ENCODE results near the gene SNX3.

Gene SNX3

DNA sequence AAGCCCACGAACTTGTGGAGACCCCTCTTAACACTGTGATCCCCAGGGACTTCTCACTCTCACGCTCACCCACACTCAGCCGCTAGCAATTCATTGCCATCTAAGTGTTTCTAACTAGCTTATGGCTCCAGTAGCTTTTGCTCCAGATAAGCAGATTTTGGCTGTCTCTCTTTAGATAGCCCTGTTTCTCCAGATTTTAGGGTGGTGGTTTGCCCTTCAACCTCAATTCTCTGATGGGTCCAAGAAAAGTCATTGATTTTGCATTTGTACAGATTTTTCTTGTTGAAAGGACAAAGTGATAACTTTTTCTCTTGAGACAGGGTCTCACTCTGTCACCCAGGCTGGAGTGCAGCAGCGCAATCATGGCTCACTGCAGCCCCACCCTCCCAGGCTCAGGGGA is 53.8 kb downstream of the SNX3 start:
- no peak for FAIRE-seq
- DNase-seq (ENCODE audit: low spot score) = no peak

DNA sequence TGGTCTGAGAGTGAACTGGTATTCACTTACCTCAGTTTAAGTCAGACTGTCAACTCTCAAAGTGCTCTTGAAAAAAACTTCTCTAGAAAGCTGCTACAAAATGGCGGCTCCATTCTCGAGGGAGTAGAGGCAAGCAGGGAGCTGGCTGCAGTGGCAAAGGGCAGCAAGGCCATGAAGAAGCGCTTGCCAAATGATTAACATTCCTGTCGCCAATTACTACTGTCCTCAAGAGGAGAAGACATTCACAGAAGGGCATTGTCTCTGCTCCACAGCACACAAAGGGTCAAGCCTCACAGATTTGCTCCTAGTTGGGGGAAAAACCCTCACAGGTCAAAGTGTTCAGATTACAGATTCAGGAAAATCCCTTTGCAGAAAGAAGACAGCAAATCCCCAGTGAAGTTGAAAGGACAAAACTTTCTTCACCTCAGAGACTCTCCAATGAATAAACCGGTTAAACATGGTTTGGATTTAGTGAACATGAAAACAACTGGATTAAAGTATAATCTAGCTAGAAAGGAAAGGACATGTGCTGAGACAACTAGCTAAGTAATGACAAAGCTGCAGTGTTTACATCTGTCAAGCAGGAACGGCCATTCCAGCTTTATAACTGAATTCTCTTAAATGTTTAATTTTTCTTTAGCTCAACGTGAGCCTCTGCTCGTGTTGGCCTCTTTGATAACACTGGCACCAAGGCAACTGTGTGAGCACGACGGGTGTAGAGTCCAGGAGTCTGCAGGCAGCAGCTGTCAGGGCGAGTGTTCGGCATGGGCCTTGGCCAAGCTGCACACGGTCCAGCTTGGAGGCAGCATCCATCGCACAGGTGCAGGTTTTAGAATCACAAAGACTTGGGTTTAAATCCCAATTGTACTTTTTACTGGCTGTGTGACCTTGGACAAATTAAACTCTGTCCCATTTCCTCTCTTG is 57.4 kb downstream of the SNX3 start:
- FAIRE-seq (no peak), DNase-seq (ENCODE audit: low spot score) (no peak)

- FAIRE-seq (no peak), DNase-seq (ENCODE audit: low spot score) (no peak)
Measured at GRCh38 chr6:108200631-108201030, 60.2 kb downstream of the SNX3 start.

- no peak for FAIRE-seq
- no peak for DNase-seq (ENCODE audit: low spot score)
Measured at GRCh38 chr6:108200186-108200585, 60.7 kb downstream of the SNX3 start.

DNA sequence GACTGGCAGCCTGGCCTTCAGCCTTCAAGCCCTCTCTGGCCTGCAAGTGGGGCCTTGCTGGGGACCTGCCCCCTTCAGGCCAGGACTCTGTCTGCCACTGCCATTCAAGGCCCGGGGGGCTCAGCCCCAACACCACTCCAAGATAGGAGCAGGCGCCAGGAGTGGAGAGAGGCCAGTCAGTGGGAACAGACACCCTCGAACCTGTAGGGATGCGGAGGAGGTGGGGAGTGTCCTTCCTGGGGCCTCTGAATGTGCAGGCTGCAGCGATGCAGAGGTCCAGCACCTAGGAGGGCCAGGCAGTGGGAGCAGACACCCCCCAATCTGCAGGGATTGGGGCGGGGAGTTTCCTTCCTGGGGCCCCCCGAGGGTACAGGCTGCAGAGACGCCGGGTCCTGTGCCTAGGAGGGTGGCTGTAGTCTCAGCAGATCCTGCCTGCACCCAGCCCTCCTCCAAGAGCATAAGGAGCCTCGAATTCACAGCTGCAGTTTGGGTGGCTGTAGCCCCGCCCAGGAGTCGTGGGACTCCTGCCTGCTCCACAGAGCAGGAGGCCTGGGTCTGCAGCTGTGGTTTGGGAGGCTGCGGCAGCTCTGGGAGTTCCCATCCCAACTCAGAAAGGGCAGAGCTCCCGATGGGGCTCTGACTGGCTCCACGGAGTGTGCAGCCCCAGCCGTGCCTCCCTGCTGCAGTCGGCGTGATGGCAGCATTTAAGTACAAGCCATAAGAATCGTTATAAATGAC is 61.9 kb downstream of the SNX3 start:
- DNase-seq (ENCODE audit: low spot score) (no peak), FAIRE-seq (no peak)

DNA sequence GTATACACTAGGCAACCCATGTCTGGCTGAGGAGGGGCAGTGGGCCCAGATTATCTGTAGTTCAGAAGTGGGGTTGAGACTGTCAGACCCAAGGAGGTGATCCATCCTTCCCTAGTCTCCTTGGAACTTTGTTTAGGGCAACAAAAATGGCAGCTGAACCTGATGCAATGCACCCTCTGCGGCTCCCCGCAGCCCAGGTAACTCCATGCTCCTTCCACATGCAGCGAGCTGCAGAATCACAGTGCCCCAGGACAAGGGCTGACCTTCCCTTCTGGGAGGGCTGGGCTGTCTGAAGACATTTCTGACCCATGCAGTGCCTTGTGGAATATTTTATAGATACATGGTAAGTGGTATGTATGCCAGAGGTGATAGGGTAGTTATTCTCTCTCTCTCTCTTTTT is 65.6 kb downstream of the SNX3 start:
- DNase-seq (ENCODE audit: low spot score) (no peak), FAIRE-seq (no peak)

DNA sequence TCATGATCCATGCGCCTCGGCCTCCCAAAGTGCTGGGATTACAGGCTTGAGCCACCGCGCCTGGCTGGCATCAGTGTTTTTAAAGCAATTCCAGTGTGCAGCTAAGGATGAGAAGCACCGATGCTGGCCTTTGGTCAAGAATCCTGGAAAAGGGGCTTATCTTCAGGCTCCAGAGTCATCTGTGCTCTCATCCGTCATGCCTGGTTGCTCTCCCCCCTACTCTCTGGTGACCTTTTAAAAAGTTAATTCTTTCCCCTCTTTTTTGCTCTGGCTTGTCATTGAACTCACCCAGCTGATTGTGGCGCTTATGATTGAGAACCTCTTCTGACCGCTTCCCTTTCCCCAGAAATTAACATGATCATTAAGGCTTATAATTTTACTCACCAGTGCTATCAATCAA is 66.3 kb downstream of the SNX3 start:
- FAIRE-seq (no peak), DNase-seq (ENCODE audit: low spot score) (no peak)

- FAIRE-seq (no peak), DNase-seq (ENCODE audit: low spot score) (no peak)
Measured at GRCh38 chr6:108193835-108194234, 67.0 kb downstream of the SNX3 start.

GRCh38 chr6:108193131-108193530 is 67.7 kb downstream of the SNX3 start:
- DNase-seq (ENCODE audit: low spot score) (no peak), FAIRE-seq (no peak)

- no peak for FAIRE-seq
- DNase-seq (ENCODE audit: low spot score) = no peak
Measured at GRCh38 chr6:108187519-108187918, 73.3 kb downstream of the SNX3 start.

GRCh38 chr6:108186226-108186625 is 74.6 kb downstream of the SNX3 start:
- FAIRE-seq (no peak), DNase-seq (ENCODE audit: low spot score) (no peak)

DNA sequence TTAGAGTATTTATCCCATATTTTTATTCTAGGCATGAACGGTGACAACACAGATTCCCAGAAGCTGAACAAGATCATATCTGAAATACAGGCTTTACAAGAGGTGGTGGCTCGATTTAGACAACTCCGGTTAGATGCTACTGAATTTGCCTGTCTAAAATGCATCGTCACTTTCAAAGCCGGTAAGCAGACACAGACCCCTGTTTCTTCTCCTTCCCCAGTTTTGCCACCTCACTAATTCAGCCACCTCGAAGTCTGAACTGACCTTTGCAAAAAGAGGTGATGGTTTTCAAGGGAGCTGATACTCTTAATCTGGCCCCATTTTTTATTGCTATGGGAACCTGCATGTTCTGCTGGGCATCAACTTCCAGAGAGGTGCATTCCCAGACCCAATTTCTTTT is 80.1 kb downstream of the SNX3 start:
- no peak for FAIRE-seq
- no peak for DNase-seq (ENCODE audit: low spot score)

DNA sequence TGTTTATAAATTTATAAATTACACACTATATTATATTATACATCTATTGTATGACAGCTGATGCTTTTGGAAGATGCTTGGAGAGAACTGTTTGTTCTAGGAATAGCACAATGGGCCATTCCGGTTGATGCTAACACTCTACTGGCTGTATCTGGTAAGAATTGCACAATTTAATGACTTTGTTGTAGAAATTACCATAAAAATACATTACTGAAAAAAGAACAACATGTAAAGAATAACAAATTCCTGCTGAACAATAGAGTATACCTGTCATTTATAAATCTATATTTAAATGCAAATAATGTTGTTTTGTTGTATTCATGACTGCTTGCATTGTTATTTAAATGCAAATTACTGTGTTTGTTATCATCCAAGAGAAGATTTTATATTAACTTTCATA is 80.6 kb downstream of the SNX3 start:
- DNase-seq (ENCODE audit: low spot score) (no peak), FAIRE-seq (no peak)

DNA sequence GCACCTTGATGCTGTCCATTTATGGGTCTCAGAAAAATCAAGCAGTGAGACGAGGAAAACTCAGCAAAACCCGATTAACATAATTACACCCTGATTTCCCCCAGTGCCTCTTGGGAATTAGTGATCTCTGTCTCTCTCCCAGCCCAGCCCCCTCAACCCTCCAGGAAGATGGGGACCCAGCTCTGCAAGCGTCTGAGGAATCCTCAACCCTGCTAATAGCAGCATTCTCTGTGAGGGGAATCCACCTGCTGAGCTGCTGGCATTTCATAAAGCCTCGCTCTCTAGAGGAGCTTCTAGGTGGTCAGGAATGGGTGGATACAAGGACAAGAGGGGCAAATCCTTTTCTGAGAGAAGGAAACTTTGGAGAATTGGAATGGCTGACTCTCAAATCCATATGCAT is 81.1 kb downstream of the SNX3 start:
- FAIRE-seq (no peak), DNase-seq (ENCODE audit: low spot score) (no peak)

GRCh38 chr6:108176281-108177089 is 84.4 kb downstream of the SNX3 start:
- no peak for FAIRE-seq
- no peak for DNase-seq (ENCODE audit: low spot score)

DNA sequence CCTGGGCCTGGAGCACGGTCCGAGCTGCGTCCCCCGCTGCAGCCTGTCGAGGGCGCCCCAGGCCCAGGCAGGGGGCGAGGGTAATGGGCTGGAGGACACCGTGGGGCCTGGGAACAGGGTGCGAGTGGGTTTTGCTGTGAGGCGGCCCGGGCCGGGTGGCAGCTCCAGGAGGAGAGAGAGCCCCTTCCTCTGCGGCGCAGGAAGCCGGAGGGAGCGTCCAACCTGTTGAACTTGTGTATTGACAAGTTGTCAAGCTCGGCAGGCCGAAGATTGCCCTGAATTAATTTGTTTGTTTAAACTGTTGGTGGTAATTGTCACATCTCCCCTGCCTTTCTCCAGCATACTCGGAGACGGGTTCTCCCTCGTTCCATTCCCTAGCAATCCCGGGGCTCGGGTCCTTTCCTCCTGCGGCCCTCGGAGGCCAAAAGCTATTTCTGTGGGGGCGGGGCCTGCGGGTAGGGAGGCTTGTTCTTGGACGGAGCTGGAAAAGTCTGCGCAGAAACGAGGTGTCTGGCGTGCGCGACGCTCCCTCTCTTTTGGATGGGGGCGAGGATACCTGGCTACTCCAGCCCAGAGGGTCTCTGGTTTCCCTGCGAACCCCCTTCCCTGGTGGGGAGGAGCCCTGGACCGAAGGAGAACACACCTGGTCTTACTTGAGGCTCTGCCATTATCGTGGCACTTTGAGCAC is 85.1 kb downstream of the SNX3 start:
- FAIRE-seq (no peak), DNase-seq (ENCODE audit: low spot score) (no peak)

- FAIRE-seq = no peak
- no peak for DNase-seq (ENCODE audit: low spot score)
Measured at GRCh38 chr6:108175176-108175591, 85.7 kb downstream of the SNX3 start.

GRCh38 chr6:108174371-108175175 is 86.3 kb downstream of the SNX3 start:
- FAIRE-seq (no peak), DNase-seq (ENCODE audit: low spot score) (no peak)

GRCh38 chr6:108171918-108172516 is 88.8 kb downstream of the SNX3 start:
- no peak for FAIRE-seq
- DNase-seq (ENCODE audit: low spot score) = no peak

- DNase-seq (ENCODE audit: low spot score) = no peak
- no peak for FAIRE-seq
Measured at GRCh38 chr6:108171291-108171917, 89.4 kb downstream of the SNX3 start.
